ENCODE data around the gene HOXB8. TPM values are rescaled to one million over a fixed set of nuclear protein-coding genes. Genes with fewer than 3 reads are reported as not detected.

The HOXB8 gene
- total and polyA plus RNA-seq, 10 donors, result 0.07 to 0.14 TPM; not detected in 8

GRCh38 chr17:48578616-48579470 is 36.2 kb downstream of the HOXB8 start:
- Histone ChIP-seq H3K4me1 (peaks cover 11 to 85% (median 60%) of the 10 kb centered on the region in 6 donors), H3K4me3 (peak overlapping the region; percentile 55 to 85 (median 63)), H3K36me3 (no peaks in the 10 kb centered on the region), H3K27me3 (replicated peaks in 1 of 7) (peaks cover 2 to 90% (median 71%) of the 10 kb centered on the region in 7 donors), H3K27ac (peak overlapping the region; percentile 36 to 89 (median 81)), H3K9me3 (no peaks in the 10 kb centered on the region)
- peak in 1 of 3 donors; percentile 0 for TF ChIP-seq POLR2AphosphoS5 (IDR thresholded peaks at IDR 0.05)
- TF ChIP-seq CTCF (IDR thresholded peaks at IDR 0.05 in 8 of 11, conservative IDR thresholded peaks at IDR 0.05 in 3 of 11), result no peak
- TF ChIP-seq POLR2A (IDR thresholded peaks at IDR 0.05), result no peak
- intact Hi-C loops (cut with DNase I; ENCODE audit: low total_unique reads), result no loop called here
- DNase-seq, result no peak
- WGBS, 5 donors, result 8 to 14% (median 10%) methylated on average over 37 to 43 of the region's 43 CpGs

GRCh38 chr17:48577946-48578615 is 37.0 kb downstream of the HOXB8 start, which contains the start of gene HOXB4:
Gene HOXB4 (minus strand): TSS chr17:48578350. CDS start chr17:48578319, 31 bp downstream.
- TF ChIP-seq POLR2AphosphoS5 (IDR thresholded peaks at IDR 0.05) (peak in 1 of 3 donors; percentile 38), POLR2A (IDR thresholded peaks at IDR 0.05) (no peak), CTCF (IDR thresholded peaks at IDR 0.05 in 8 of 11, conservative IDR thresholded peaks at IDR 0.05 in 3 of 11) (no peak)
- DNase-seq, result peak; percentile 91
- H3K4me1 ChIP-seq, result peaks cover 11 to 80% (median 56%) of the 10 kb centered on the region in 6 donors
- no peaks in the 10 kb centered on the region for H3K36me3 ChIP-seq
- intact Hi-C loops (cut with DNase I; ENCODE audit: low total_unique reads), result no loop called here
- no peaks in the 10 kb centered on the region for H3K9me3 ChIP-seq
- peaks cover 2 to 82% (median 63%) of the 10 kb centered on the region in 7 donors for H3K27me3 ChIP-seq (replicated peaks in 1 of 7)
- H3K27ac ChIP-seq, result peak within 1 kb of the TSS; percentile 36 to 89 (median 81)
- WGBS, 5 donors, result 0 to 1% (median 0%) methylated on average over 26 to 58 of the region's 58 CpGs
- H3K4me3 ChIP-seq, result peak within 1 kb of the TSS; percentile 55 to 85 (median 63)

- 2 to 4% (median 3%) methylated on average over 10 to 19 of the region's 19 CpGs for WGBS, 5 donors
- TF ChIP-seq POLR2AphosphoS5 (IDR thresholded peaks at IDR 0.05) (no peak), CTCF (IDR thresholded peaks at IDR 0.05 in 8 of 11, conservative IDR thresholded peaks at IDR 0.05 in 3 of 11) (no peak)
- no peak for DNase-seq
- Histone ChIP-seq H3K36me3 (no peaks in the 10 kb centered on the region), H3K27me3 (replicated peaks in 1 of 7) (peaks cover 2 to 76% (median 57%) of the 10 kb centered on the region in 7 donors), H3K27ac (peak overlapping the region in 7 of 8 donors; percentile 79 to 89 (median 83)), H3K4me3 (peak overlapping the region; percentile 55 to 85 (median 63)), H3K9me3 (no peaks in the 10 kb centered on the region), H3K4me1 (peaks cover 7 to 74% (median 51%) of the 10 kb centered on the region in 6 donors)
- intact Hi-C loops (cut with DNase I; ENCODE audit: low total_unique reads), result no loop called here
Measured at GRCh38 chr17:48577330-48577945, 37.7 kb downstream of the HOXB8 start.
